Adrenal gland (tissue), 5 donors: ENCODE data around the gene CD7.

Experiments used
- CTCF ChIP-seq, 6 experiments: fragments of 450-650 bp in 4 of 6; fragments of 200-600 bp in 2 of 6; sonication (generic) in 1 of 6; IDR thresholded peaks; 1 replicate in 5 of 6; 2 replicates in 1 of 6; pipeline versions ENCODE4 v1.5.1 to v1.8.0; 2016 to 2021; ENCODE audit warnings: antibody characterized with exemption in 6 of 6, mild to moderate bottlenecking in 2 of 6, moderate library complexity in 1 of 6
- POLR2A ChIP-seq, 2 donors: fragments of 450-650 bp; IDR thresholded peaks; one replicate each; pipeline ENCODE4 v1.6.1; 2017; ENCODE audit warnings: antibody characterized with exemption in 2 of 2, mild to moderate bottlenecking in 2 of 2, moderate library complexity in 1 of 2
- donor health status: DM: no; HTN: no; CAD: no.

- TF ChIP-seq CTCF (IDR thresholded peaks at IDR 0.05) (no peak), POLR2A (IDR thresholded peaks at IDR 0.05) (no peak)
These were observed 51.3 kb downstream of the CD7 start for GRCh38 chr17:82266142-82266541.
